ENCODE data around the gene GIMAP8.
"Not testable (repeated sequence)": the region's sequence is repeated elsewhere in the genome, so short reads cannot be mapped to it uniquely, and the experiment has no call there.

The GIMAP8 gene

GRCh38 chr7:150464962-150465361 is 14.5 kb downstream of the GIMAP8 start:
- no peak for DNase-seq (ENCODE audit: low read depth in 2 of 2)

GRCh38 chr7:150465414-150465813 is 15.0 kb downstream of the GIMAP8 start:
- no peak for DNase-seq (ENCODE audit: low read depth in 2 of 2)

GRCh38 chr7:150466477-150466876 is 16.0 kb downstream of the GIMAP8 start:
- no peak for DNase-seq (ENCODE audit: low read depth in 2 of 2)

- no peak for DNase-seq (ENCODE audit: low read depth in 2 of 2)
Measured at GRCh38 chr7:150468241-150468640, 17.8 kb downstream of the GIMAP8 start.

GRCh38 chr7:150471886-150472285 is 21.5 kb downstream of the GIMAP8 start:
- no peak for DNase-seq (ENCODE audit: low read depth in 2 of 2)

- DNase-seq (ENCODE audit: low read depth in 2 of 2) = no peak
Measured at GRCh38 chr7:150473902-150474301, 23.5 kb downstream of the GIMAP8 start.

- no peak for DNase-seq (ENCODE audit: low read depth in 2 of 2)
Measured at GRCh38 chr7:150476285-150476684, 25.9 kb downstream of the GIMAP8 start.

- DNase-seq (ENCODE audit: low read depth in 2 of 2) = peak in 1 of 2 donors; percentile 31
Measured at GRCh38 chr7:150476819-150477631, 26.6 kb downstream of the GIMAP8 start.

- DNase-seq (ENCODE audit: low read depth in 2 of 2) = no peak
Measured at GRCh38 chr7:150479023-150479716, 28.7 kb downstream of the GIMAP8 start.

GRCh38 chr7:150481186-150481920 is 30.9 kb downstream of the GIMAP8 start:
- peak; percentile 22 to 28 for DNase-seq (ENCODE audit: low read depth in 2 of 2)

- DNase-seq (ENCODE audit: low read depth in 2 of 2) = no peak
Measured at GRCh38 chr7:150481922-150482321, 31.5 kb downstream of the GIMAP8 start.

- not testable (repeated sequence) for DNase-seq (ENCODE audit: low read depth in 2 of 2)
Measured at GRCh38 chr7:150483514-150483913, 33.1 kb downstream of the GIMAP8 start.

GRCh38 chr7:150484071-150484470 is 33.6 kb downstream of the GIMAP8 start:
- DNase-seq (ENCODE audit: low read depth in 2 of 2) = not testable (repeated sequence)

- no peak for DNase-seq (ENCODE audit: low read depth in 2 of 2)
Measured at GRCh38 chr7:150487625-150488024, 37.2 kb downstream of the GIMAP8 start.

GRCh38 chr7:150489782-150490181 is 39.4 kb downstream of the GIMAP8 start:
- no peak for DNase-seq (ENCODE audit: low read depth in 2 of 2)

GRCh38 chr7:150493442-150493841 is 43.0 kb downstream of the GIMAP8 start:
- not testable (repeated sequence) for DNase-seq (ENCODE audit: low read depth in 2 of 2)

- DNase-seq (ENCODE audit: low read depth in 2 of 2) = no peak
Measured at GRCh38 chr7:150502519-150502918, 52.1 kb downstream of the GIMAP8 start.

GRCh38 chr7:150503155-150503554 is 52.7 kb downstream of the GIMAP8 start:
- no peak for DNase-seq (ENCODE audit: low read depth in 2 of 2)

GRCh38 chr7:150503581-150503980 is 53.2 kb downstream of the GIMAP8 start:
- DNase-seq (ENCODE audit: low read depth in 2 of 2) = no peak

GRCh38 chr7:150507947-150508602 is 57.6 kb downstream of the GIMAP8 start:
- DNase-seq (ENCODE audit: low read depth in 2 of 2) = no peak

GRCh38 chr7:150511048-150511447 is 60.6 kb downstream of the GIMAP8 start:
- DNase-seq (ENCODE audit: low read depth in 2 of 2) = no peak

- DNase-seq (ENCODE audit: low read depth in 2 of 2) = no peak
Measured at GRCh38 chr7:150513758-150514157, 63.3 kb downstream of the GIMAP8 start.
